GM10266 (cell line): Measurements from ENCODE around the gene TMEM134.

Experiments
- DNase-seq: peaks from one replicate; pipeline ENCODE4 v3.0.0; 2012; ENCODE audit errors: extremely low spot score
- TF ChIP-seq, protein P1 (sequence below): IDR thresholded peaks from 2 replicates; pipeline ENCODE4 v1.5.1; 2012; ENCODE audit warnings: mild to moderate bottlenecking, low read depth; ENCODE audit not compliant: control insufficient read depth, insufficient read depth; ENCODE audit errors: missing control alignments

TMEM134 gene

DNA sequence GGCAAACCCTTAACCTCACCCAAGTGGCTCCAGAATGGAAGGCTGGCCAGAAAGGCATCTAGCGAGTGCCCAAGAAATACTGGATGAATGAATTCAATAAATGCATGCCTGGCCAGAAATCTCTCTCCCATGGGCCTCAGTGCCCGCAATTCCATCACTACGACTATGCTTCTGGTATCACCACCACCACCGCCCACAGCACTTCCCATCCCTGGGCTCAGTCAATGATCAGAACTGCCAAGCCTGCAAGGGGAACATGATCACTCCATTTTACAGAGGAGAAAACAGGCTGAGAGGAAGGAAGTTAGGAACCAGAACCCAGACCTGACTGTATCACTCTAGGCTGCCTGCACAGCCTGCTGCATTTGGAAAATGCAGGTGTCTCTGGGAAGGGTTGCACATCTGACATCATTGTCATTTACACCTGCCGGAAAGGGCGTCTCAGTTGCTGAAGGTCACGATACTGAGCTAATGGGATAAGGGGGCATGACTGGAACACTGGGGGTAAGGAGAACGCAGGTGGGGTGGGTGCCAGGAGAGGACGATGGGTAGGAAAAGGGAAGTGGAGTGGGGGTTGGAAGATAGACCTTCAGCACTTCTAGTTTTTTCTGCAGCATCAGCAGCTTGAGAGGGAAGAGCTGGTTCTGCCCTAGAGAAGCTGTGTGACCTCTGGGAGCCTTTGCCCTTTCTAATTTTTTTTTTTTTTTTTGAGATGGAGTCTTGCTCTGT, 19.8 kb downstream of the TMEM134 start:
- TF ChIP-seq, protein P1, sequence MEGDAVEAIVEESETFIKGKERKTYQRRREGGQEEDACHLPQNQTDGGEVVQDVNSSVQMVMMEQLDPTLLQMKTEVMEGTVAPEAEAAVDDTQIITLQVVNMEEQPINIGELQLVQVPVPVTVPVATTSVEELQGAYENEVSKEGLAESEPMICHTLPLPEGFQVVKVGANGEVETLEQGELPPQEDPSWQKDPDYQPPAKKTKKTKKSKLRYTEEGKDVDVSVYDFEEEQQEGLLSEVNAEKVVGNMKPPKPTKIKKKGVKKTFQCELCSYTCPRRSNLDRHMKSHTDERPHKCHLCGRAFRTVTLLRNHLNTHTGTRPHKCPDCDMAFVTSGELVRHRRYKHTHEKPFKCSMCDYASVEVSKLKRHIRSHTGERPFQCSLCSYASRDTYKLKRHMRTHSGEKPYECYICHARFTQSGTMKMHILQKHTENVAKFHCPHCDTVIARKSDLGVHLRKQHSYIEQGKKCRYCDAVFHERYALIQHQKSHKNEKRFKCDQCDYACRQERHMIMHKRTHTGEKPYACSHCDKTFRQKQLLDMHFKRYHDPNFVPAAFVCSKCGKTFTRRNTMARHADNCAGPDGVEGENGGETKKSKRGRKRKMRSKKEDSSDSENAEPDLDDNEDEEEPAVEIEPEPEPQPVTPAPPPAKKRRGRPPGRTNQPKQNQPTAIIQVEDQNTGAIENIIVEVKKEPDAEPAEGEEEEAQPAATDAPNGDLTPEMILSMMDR = no peak
- no peak for DNase-seq

- TF ChIP-seq, protein P1 = no peak
- no peak for DNase-seq
These were observed 20.8 kb downstream of the TMEM134 start for GRCh38 chr11:67448220-67448609.

DNA sequence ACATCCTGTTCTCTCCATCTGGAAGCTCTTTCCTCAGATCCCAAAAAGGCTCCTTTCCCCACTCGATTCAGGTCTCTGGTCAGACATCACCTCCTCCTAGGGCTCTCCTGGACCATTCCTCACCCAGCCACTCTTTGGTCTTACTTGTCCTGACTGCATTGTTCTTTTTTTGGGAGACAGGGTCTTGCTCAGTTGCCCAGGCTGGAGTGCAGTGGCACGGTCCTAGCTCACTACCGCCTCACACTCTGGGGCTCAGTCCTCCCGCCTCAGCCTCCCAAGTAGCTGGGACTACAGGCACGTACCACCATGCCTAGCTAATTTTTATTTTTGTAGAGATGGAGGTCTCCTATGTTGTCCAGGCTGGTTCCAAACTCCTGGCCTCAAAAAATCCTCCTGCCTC, 23.5 kb downstream of the TMEM134 start:
- TF ChIP-seq, protein P1 = no peak
- DNase-seq = no peak

- TF ChIP-seq, protein P1 = no peak
- no peak for DNase-seq
These were observed 26.3 kb downstream of the TMEM134 start for GRCh38 chr11:67442504-67443404.

- TF ChIP-seq, protein P1 = no peak
- DNase-seq = no peak
These were observed 27.2 kb downstream of the TMEM134 start for GRCh38 chr11:67441731-67442351.

DNA sequence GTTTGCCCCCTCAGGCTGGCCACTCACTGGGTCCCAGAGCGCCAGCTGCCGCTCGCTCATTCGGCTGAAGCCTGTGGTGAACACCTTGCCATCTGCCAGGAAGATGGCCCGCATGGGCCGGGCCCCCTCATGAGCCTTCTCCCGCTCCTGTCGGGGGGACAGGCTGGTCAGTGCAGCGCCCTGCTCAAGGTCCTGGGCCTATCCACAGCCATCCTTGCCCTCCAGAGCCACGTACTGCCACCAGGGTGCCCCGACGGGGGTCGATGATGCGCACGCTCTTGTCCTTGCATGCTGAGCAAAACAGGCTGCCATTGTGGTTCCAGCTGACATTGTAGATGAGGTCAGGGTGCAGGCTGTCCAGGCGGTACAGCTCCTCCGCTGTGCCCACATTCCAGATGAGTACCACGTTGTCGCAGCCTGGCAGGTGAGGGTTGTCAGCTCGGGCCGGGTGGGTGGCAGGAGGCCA, 27.9 kb downstream of the TMEM134 start:
- DNase-seq = no peak
- TF ChIP-seq, protein P1 = no peak
